ENCODE measurements around the gene SGIP1. TPM values are rescaled to one million over a fixed set of nuclear protein-coding genes. Genes with fewer than 3 reads are reported as not detected.
A peak's percentile ranks its signal among the peaks of the same experiment; 100 is the strongest.

Gene SGIP1
- total and polyA plus RNA-seq, 5 donors from 2014 or later = not detected

- Histone ChIP-seq H3K36me3 (ENCODE audit: control insufficient read depth, insufficient read depth, low read length) (no peaks in the 10 kb centered on the region), H3K27ac (ENCODE audit: insufficient read depth, low read length, poor library complexity, severe bottlenecking) (no peak overlapping the region), H3K4me1 (ENCODE audit: control insufficient read depth, insufficient read depth, low read length, poor library complexity, severe bottlenecking) (no peaks in the 10 kb centered on the region), H3K4me3 (ENCODE audit: low read depth, low read length) (no peak overlapping the region), H3K27me3 (ENCODE audit: control insufficient read depth, insufficient read depth, low read length) (no peaks in the 10 kb centered on the region), H3K9me3 (ENCODE audit: control insufficient read depth in 2 of 2, low read length in 2 of 2) (no peaks in the 10 kb centered on the region)
- no peaks in the 10 kb centered on the region for H3K36me3 Mint-ChIP-seq
- H3K4me3 Mint-ChIP-seq = no peak overlapping the region
- no peaks in the 10 kb centered on the region for H3K4me1 Mint-ChIP-seq
- DNase-seq (no peak), ATAC-seq (ENCODE audit: low read depth in 2 of 2) (no peak)
- H3K9me3 Mint-ChIP-seq = peaks cover 0 to 1% (median 0%) of the 10 kb centered on the region in 7 donors
- no peak overlapping the region for H3K27ac Mint-ChIP-seq
- peaks cover 5% of the 10 kb centered on the region for H3K27me3 Mint-ChIP-seq
Observed at GRCh38 chr1:66559517-66559916, 25.6 kb downstream of the SGIP1 start.

GRCh38 chr1:66562561-66562960, 28.6 kb downstream of the SGIP1 start:
- H3K4me3 ChIP-seq (ENCODE audit: low read depth, low read length) = no peak overlapping the region
- no peak overlapping the region for H3K27ac ChIP-seq (ENCODE audit: insufficient read depth, low read length, poor library complexity, severe bottlenecking)
- no peaks in the 10 kb centered on the region for H3K4me1 Mint-ChIP-seq
- no peaks in the 10 kb centered on the region for H3K27me3 Mint-ChIP-seq
- no peaks in the 10 kb centered on the region for H3K4me1 ChIP-seq (ENCODE audit: control insufficient read depth, insufficient read depth, low read length, poor library complexity, severe bottlenecking)
- H3K27ac Mint-ChIP-seq = no peak overlapping the region
- no peaks in the 10 kb centered on the region for H3K36me3 Mint-ChIP-seq
- no peaks in the 10 kb centered on the region for H3K27me3 ChIP-seq (ENCODE audit: control insufficient read depth, insufficient read depth, low read length)
- ATAC-seq (ENCODE audit: low read depth in 2 of 2) (no peak), DNase-seq (no peak)
- no peak overlapping the region for H3K4me3 Mint-ChIP-seq
- no peaks in the 10 kb centered on the region for H3K9me3 ChIP-seq (ENCODE audit: control insufficient read depth in 2 of 2, low read length in 2 of 2)
- H3K9me3 Mint-ChIP-seq = no peaks in the 10 kb centered on the region
- H3K36me3 ChIP-seq (ENCODE audit: control insufficient read depth, insufficient read depth, low read length) = no peaks in the 10 kb centered on the region

- Mint-ChIP-seq H3K27ac (no peak overlapping the region), H3K36me3 (no peaks in the 10 kb centered on the region), H3K4me3 (no peak overlapping the region), H3K4me1 (no peaks in the 10 kb centered on the region), H3K27me3 (no peaks in the 10 kb centered on the region), H3K9me3 (peaks cover 0 to 5% (median 0%) of the 10 kb centered on the region in 7 donors)
- Histone ChIP-seq H3K27ac (ENCODE audit: insufficient read depth, low read length, poor library complexity, severe bottlenecking) (no peak overlapping the region), H3K4me1 (ENCODE audit: control insufficient read depth, insufficient read depth, low read length, poor library complexity, severe bottlenecking) (no peaks in the 10 kb centered on the region), H3K36me3 (ENCODE audit: control insufficient read depth, insufficient read depth, low read length) (no peaks in the 10 kb centered on the region), H3K9me3 (ENCODE audit: control insufficient read depth in 2 of 2, low read length in 2 of 2) (no peaks in the 10 kb centered on the region), H3K27me3 (ENCODE audit: control insufficient read depth, insufficient read depth, low read length) (no peaks in the 10 kb centered on the region), H3K4me3 (ENCODE audit: low read depth, low read length) (no peak overlapping the region)
- ATAC-seq (ENCODE audit: low read depth in 2 of 2) (no peak), DNase-seq (no peak)
Observed at GRCh38 chr1:66563094-66563800, 29.3 kb downstream of the SGIP1 start.

GRCh38 chr1:66563941-66564630, 30.1 kb downstream of the SGIP1 start:
- Mint-ChIP-seq H3K27me3 (no peaks in the 10 kb centered on the region), H3K27ac (no peak overlapping the region), H3K9me3 (peaks cover 0 to 5% (median 0%) of the 10 kb centered on the region in 7 donors), H3K36me3 (no peaks in the 10 kb centered on the region), H3K4me1 (no peaks in the 10 kb centered on the region), H3K4me3 (no peak overlapping the region)
- no peak overlapping the region for H3K27ac ChIP-seq (ENCODE audit: insufficient read depth, low read length, poor library complexity, severe bottlenecking)
- DNase-seq = no peak
- no peaks in the 10 kb centered on the region for H3K4me1 ChIP-seq (ENCODE audit: control insufficient read depth, insufficient read depth, low read length, poor library complexity, severe bottlenecking)
- no peaks in the 10 kb centered on the region for H3K27me3 ChIP-seq (ENCODE audit: control insufficient read depth, insufficient read depth, low read length)
- ATAC-seq (ENCODE audit: low read depth in 2 of 2) = peak in 1 of 2 donors; percentile 31
- H3K9me3 ChIP-seq (ENCODE audit: control insufficient read depth in 2 of 2, low read length in 2 of 2) = no peaks in the 10 kb centered on the region
- H3K4me3 ChIP-seq (ENCODE audit: low read depth, low read length) = no peak overlapping the region
- no peaks in the 10 kb centered on the region for H3K36me3 ChIP-seq (ENCODE audit: control insufficient read depth, insufficient read depth, low read length)

GRCh38 chr1:66570196-66570595, 36.2 kb downstream of the SGIP1 start:
- no peak overlapping the region for H3K4me3 ChIP-seq (ENCODE audit: low read depth, low read length)
- H3K27me3 ChIP-seq (ENCODE audit: control insufficient read depth, insufficient read depth, low read length) = peaks cover 12% of the 10 kb centered on the region
- no peak for DNase-seq
- H3K4me1 ChIP-seq (ENCODE audit: control insufficient read depth, insufficient read depth, low read length, poor library complexity, severe bottlenecking) = no peaks in the 10 kb centered on the region
- no peak overlapping the region for H3K27ac ChIP-seq (ENCODE audit: insufficient read depth, low read length, poor library complexity, severe bottlenecking)
- Mint-ChIP-seq H3K4me1 (no peaks in the 10 kb centered on the region), H3K27ac (no peak overlapping the region), H3K4me3 (no peak overlapping the region), H3K9me3 (peaks cover 0 to 6% (median 1%) of the 10 kb centered on the region in 7 donors), H3K27me3 (peaks cover 10% of the 10 kb centered on the region), H3K36me3 (no peaks in the 10 kb centered on the region)
- H3K36me3 ChIP-seq (ENCODE audit: control insufficient read depth, insufficient read depth, low read length) = no peaks in the 10 kb centered on the region
- no peaks in the 10 kb centered on the region for H3K9me3 ChIP-seq (ENCODE audit: control insufficient read depth in 2 of 2, low read length in 2 of 2)
- no peak for ATAC-seq (ENCODE audit: low read depth in 2 of 2)

- H3K4me3 Mint-ChIP-seq = no peak overlapping the region
Observed at GRCh38 chr1:66571789-66572188, 37.8 kb downstream of the SGIP1 start.

GRCh38 chr1:66575739-66576138, 41.8 kb downstream of the SGIP1 start:
- ATAC-seq (ENCODE audit: low read depth in 2 of 2) (no peak), DNase-seq (no peak)
- no peaks in the 10 kb centered on the region for H3K9me3 ChIP-seq (ENCODE audit: control insufficient read depth in 2 of 2, low read length in 2 of 2)
- Mint-ChIP-seq H3K9me3 (peaks cover 0 to 6% (median 0%) of the 10 kb centered on the region in 7 donors), H3K36me3 (no peaks in the 10 kb centered on the region), H3K27me3 (peaks cover 19% of the 10 kb centered on the region), H3K4me1 (no peaks in the 10 kb centered on the region), H3K27ac (no peak overlapping the region), H3K4me3 (no peak overlapping the region)
- H3K36me3 ChIP-seq (ENCODE audit: control insufficient read depth, insufficient read depth, low read length) = no peaks in the 10 kb centered on the region
- no peaks in the 10 kb centered on the region for H3K4me1 ChIP-seq (ENCODE audit: control insufficient read depth, insufficient read depth, low read length, poor library complexity, severe bottlenecking)
- no peak overlapping the region for H3K4me3 ChIP-seq (ENCODE audit: low read depth, low read length)
- no peak overlapping the region for H3K27ac ChIP-seq (ENCODE audit: insufficient read depth, low read length, poor library complexity, severe bottlenecking)
- H3K27me3 ChIP-seq (ENCODE audit: control insufficient read depth, insufficient read depth, low read length) = peaks cover 15% of the 10 kb centered on the region

More at GRCh38 chr1:66571789-66572188, 37.8 kb downstream of the SGIP1 start:
- no peak overlapping the region for H3K27ac ChIP-seq (ENCODE audit: insufficient read depth, low read length, poor library complexity, severe bottlenecking)
- Mint-ChIP-seq H3K9me3 (peaks cover 0 to 6% (median 1%) of the 10 kb centered on the region in 7 donors), H3K4me1 (no peaks in the 10 kb centered on the region), H3K27me3 (peaks cover 10% of the 10 kb centered on the region), H3K36me3 (no peaks in the 10 kb centered on the region), H3K27ac (no peak overlapping the region)
- no peaks in the 10 kb centered on the region for H3K4me1 ChIP-seq (ENCODE audit: control insufficient read depth, insufficient read depth, low read length, poor library complexity, severe bottlenecking)
- DNase-seq (no peak), ATAC-seq (ENCODE audit: low read depth in 2 of 2) (no peak)
- no peaks in the 10 kb centered on the region for H3K9me3 ChIP-seq (ENCODE audit: control insufficient read depth in 2 of 2, low read length in 2 of 2)
- H3K27me3 ChIP-seq (ENCODE audit: control insufficient read depth, insufficient read depth, low read length) = peaks cover 18% of the 10 kb centered on the region
- no peak overlapping the region for H3K4me3 ChIP-seq (ENCODE audit: low read depth, low read length)
- no peaks in the 10 kb centered on the region for H3K36me3 ChIP-seq (ENCODE audit: control insufficient read depth, insufficient read depth, low read length)

GRCh38 chr1:66576645-66577044, 42.7 kb downstream of the SGIP1 start:
- Mint-ChIP-seq H3K27ac (no peak overlapping the region), H3K27me3 (peaks cover 19% of the 10 kb centered on the region), H3K4me3 (no peak overlapping the region), H3K9me3 (peaks cover 0 to 5% (median 0%) of the 10 kb centered on the region in 7 donors), H3K4me1 (no peaks in the 10 kb centered on the region), H3K36me3 (no peaks in the 10 kb centered on the region)
- Histone ChIP-seq H3K27me3 (ENCODE audit: control insufficient read depth, insufficient read depth, low read length) (peaks cover 13% of the 10 kb centered on the region), H3K36me3 (ENCODE audit: control insufficient read depth, insufficient read depth, low read length) (no peaks in the 10 kb centered on the region), H3K9me3 (ENCODE audit: control insufficient read depth in 2 of 2, low read length in 2 of 2) (no peaks in the 10 kb centered on the region), H3K27ac (ENCODE audit: insufficient read depth, low read length, poor library complexity, severe bottlenecking) (no peak overlapping the region), H3K4me1 (ENCODE audit: control insufficient read depth, insufficient read depth, low read length, poor library complexity, severe bottlenecking) (no peaks in the 10 kb centered on the region), H3K4me3 (ENCODE audit: low read depth, low read length) (no peak overlapping the region)
- ATAC-seq (ENCODE audit: low read depth in 2 of 2) (no peak), DNase-seq (no peak)

Measured in CD4-positive, CD25-positive, alpha-beta regulatory T cell (primary cell).